Duodenal mucosa (tissue), 2 donors: ENCODE results near the gene MACF1.
"Not testable (repeated sequence)": the region's sequence is repeated elsewhere in the genome, so short reads cannot be mapped to it uniquely, and the experiment has no call there.

ENCODE experiments used
- H3K27ac ChIP-seq: one replicate; pipeline ENCODE4 v1.7.0; 2013; ENCODE audit warnings: low read depth, low read length
- H3K27me3 ChIP-seq, 2 donors: one replicate each; pipeline ENCODE4 v1.7.0; 2013; ENCODE audit warnings: low read length in 2 of 2, control low read depth in 1 of 2; ENCODE audit not compliant: insufficient read depth in 2 of 2, control insufficient read depth in 1 of 2
- H3K36me3 ChIP-seq, 2 donors: one replicate each; pipeline ENCODE4 v1.7.0; 2013; ENCODE audit warnings: low read length in 2 of 2, control low read depth in 1 of 2; ENCODE audit not compliant: insufficient read depth in 2 of 2, control insufficient read depth in 1 of 2
- H3K4me1 ChIP-seq, 2 donors: one replicate each; pipeline ENCODE4 v1.7.0; 2013; ENCODE audit warnings: low read length in 2 of 2, control low read depth in 1 of 2; ENCODE audit not compliant: insufficient read depth in 2 of 2, control insufficient read depth in 1 of 2
- H3K4me3 ChIP-seq, 2 donors: one replicate each; pipeline ENCODE4 v1.7.0; 2013; ENCODE audit warnings: low read length in 2 of 2, low read depth in 1 of 2
- H3K9ac ChIP-seq, 2 donors: one replicate each; pipeline ENCODE4 v1.7.0; 2013; ENCODE audit warnings: low read length in 2 of 2, low read depth in 1 of 2
- H3K9me3 ChIP-seq, 2 donors: one replicate each; pipeline ENCODE4 v1.7.0; 2013; ENCODE audit warnings: low read length in 2 of 2, control low read depth in 1 of 2; ENCODE audit not compliant: control insufficient read depth in 1 of 2

MACF1 gene

GRCh38 chr1:39196244-39197215, 8.0 kb upstream of the MACF1 start:
- H3K9ac ChIP-seq: no peak overlapping the region
- peaks cover 23 to 25% of the 10 kb centered on the region in 2 donors for H3K4me1 ChIP-seq
- H3K27ac ChIP-seq: peak overlapping the region; percentile 33
- no peaks in the 10 kb centered on the region for H3K36me3 ChIP-seq
- no peaks in the 10 kb centered on the region for H3K9me3 ChIP-seq
- no peaks in the 10 kb centered on the region for H3K27me3 ChIP-seq
- no peak overlapping the region for H3K4me3 ChIP-seq

GRCh38 chr1:39199593-39199992, 4.9 kb upstream of the MACF1 start:
- no peaks in the 10 kb centered on the region for H3K27me3 ChIP-seq
- H3K36me3 ChIP-seq: no peaks in the 10 kb centered on the region
- peaks cover 17 to 23% of the 10 kb centered on the region in 2 donors for H3K4me1 ChIP-seq
- H3K9ac ChIP-seq: no peak overlapping the region
- H3K4me3 ChIP-seq: no peak overlapping the region
- no peaks in the 10 kb centered on the region for H3K9me3 ChIP-seq
- H3K27ac ChIP-seq: no peak overlapping the region

GRCh38 chr1:39205102-39205780, 746 bp downstream of the MACF1 start:
- H3K27me3 ChIP-seq: no peaks in the 10 kb centered on the region
- peak overlapping the region; percentile 76 for H3K27ac ChIP-seq
- H3K9ac ChIP-seq: peak overlapping the region; percentile 5 to 58
- no peaks in the 10 kb centered on the region for H3K9me3 ChIP-seq
- peak overlapping the region; percentile 33 to 50 for H3K4me3 ChIP-seq
- no peaks in the 10 kb centered on the region for H3K36me3 ChIP-seq
- H3K4me1 ChIP-seq: no peaks in the 10 kb centered on the region

GRCh38 chr1:39205781-39206464, 1.4 kb downstream of the MACF1 start:
- peak overlapping the region in 1 of 2 donors; percentile 58 for H3K9ac ChIP-seq
- no peaks in the 10 kb centered on the region for H3K36me3 ChIP-seq
- H3K4me1 ChIP-seq: no peaks in the 10 kb centered on the region
- peak overlapping the region; percentile 76 for H3K27ac ChIP-seq
- H3K9me3 ChIP-seq: no peaks in the 10 kb centered on the region
- peak overlapping the region; percentile 33 to 50 for H3K4me3 ChIP-seq
- no peaks in the 10 kb centered on the region for H3K27me3 ChIP-seq

GRCh38 chr1:39208360-39208759, 3.9 kb downstream of the MACF1 start:
- H3K36me3 ChIP-seq, H3K27me3 ChIP-seq, H3K4me1 ChIP-seq, H3K4me3 ChIP-seq, H3K9me3 ChIP-seq, H3K27ac ChIP-seq, H3K9ac ChIP-seq: not testable (repeated sequence)

- Histone ChIP-seq H3K4me1 (peaks cover 23% of the 10 kb centered on the region in 2 donors), H3K36me3 (no peaks in the 10 kb centered on the region), H3K4me3 (no peak overlapping the region), H3K9me3 (no peaks in the 10 kb centered on the region), H3K27ac (no peak overlapping the region), H3K9ac (no peak overlapping the region), H3K27me3 (no peaks in the 10 kb centered on the region)
These were observed 6.2 kb downstream of the MACF1 start for GRCh38 chr1:39210649-39211048.

GRCh38 chr1:39212499-39212898, 8.0 kb downstream of the MACF1 start:
- no peaks in the 10 kb centered on the region for H3K9me3 ChIP-seq
- H3K4me3 ChIP-seq: no peak overlapping the region
- no peaks in the 10 kb centered on the region for H3K36me3 ChIP-seq
- peaks cover 23 to 26% of the 10 kb centered on the region in 2 donors for H3K4me1 ChIP-seq
- H3K27me3 ChIP-seq: no peaks in the 10 kb centered on the region
- H3K27ac ChIP-seq: no peak overlapping the region
- H3K9ac ChIP-seq: no peak overlapping the region

GRCh38 chr1:39213511-39214002, 9.1 kb downstream of the MACF1 start:
- Histone ChIP-seq H3K4me1 (peaks cover 23 to 26% of the 10 kb centered on the region in 2 donors), H3K27ac (no peak overlapping the region), H3K9me3 (no peaks in the 10 kb centered on the region), H3K9ac (no peak overlapping the region), H3K36me3 (no peaks in the 10 kb centered on the region), H3K27me3 (no peaks in the 10 kb centered on the region), H3K4me3 (no peak overlapping the region)

- Histone ChIP-seq H3K4me1 (peaks cover 23 to 26% of the 10 kb centered on the region in 2 donors), H3K27me3 (no peaks in the 10 kb centered on the region), H3K27ac (no peak overlapping the region), H3K9ac (no peak overlapping the region), H3K36me3 (no peaks in the 10 kb centered on the region), H3K4me3 (no peak overlapping the region), H3K9me3 (no peaks in the 10 kb centered on the region)
These were observed 9.7 kb downstream of the MACF1 start for GRCh38 chr1:39214021-39214713.
